Gastroesophageal sphincter (tissue), 4 donors: ENCODE data around the gene POMC. TPM values are rescaled to one million over a fixed set of nuclear protein-coding genes. Genes with fewer than 3 reads are reported as not detected.
A peak's percentile ranks its signal among the peaks of the same experiment; 100 is the strongest.
"Not testable (repeated sequence)": the region's sequence is repeated elsewhere in the genome, so short reads cannot be mapped to it uniquely, and the experiment has no call there.

ENCODE experiments used
- ATAC-seq: fragments of 150-250 bp; one replicate; pipeline ENCODE4 v1.9.1; 2016; ENCODE audit warnings: mild to moderate bottlenecking, moderate library complexity
- H3K27ac ChIP-seq, 4 donors: fragments of 200-600 bp; sonication (generic) in 3 of 4; 1 replicate in 3 of 4; 2 replicates in 1 of 4; pipeline ENCODE4 v1.5.1; 2016 to 2019
- H3K27me3 ChIP-seq: fragments of 200-600 bp; sonication (generic); one replicate; pipeline ENCODE4 v1.5.1; 2019
- H3K36me3 ChIP-seq, 2 donors: fragments of 200-600 bp; sonication (generic); one replicate each; pipeline ENCODE4 v1.5.1; 2019; ENCODE audit warnings: control low read depth in 1 of 2
- H3K4me1 ChIP-seq, 3 donors: fragments of 200-600 bp; sonication (generic); 1 replicate in 2 of 3; 2 replicates in 1 of 3; pipeline ENCODE4 v1.5.1; 2016 to 2019; ENCODE audit warnings: control low read depth in 2 of 3
- H3K4me3 ChIP-seq, 2 donors: fragments of 200-600 bp; sonication (generic); one replicate each; pipeline ENCODE4 v1.5.1; 2019; ENCODE audit warnings: mild to moderate bottlenecking in 1 of 2, moderate library complexity in 1 of 2
- H3K9me3 ChIP-seq, 3 donors: fragments of 200-600 bp; sonication (generic); one replicate each; pipeline ENCODE4 v1.5.1; 2017 to 2019; ENCODE audit warnings: control low read depth in 2 of 3
- EP300 ChIP-seq: sonication (generic); formaldehyde crosslinking; IDR thresholded peaks from one replicate; pipeline ENCODE4 v1.6.1; 2017; ENCODE audit warnings: antibody characterized with exemption, mild to moderate bottlenecking
- POLR2A ChIP-seq, 2 donors: fragments of 450-650 bp; IDR thresholded peaks; one replicate each; pipeline ENCODE4 v1.6.1; 2017; ENCODE audit warnings: antibody characterized with exemption in 2 of 2, mild to moderate bottlenecking in 2 of 2, moderate library complexity in 1 of 2
- POLR2AphosphoS5 ChIP-seq: sonication (generic); formaldehyde crosslinking; IDR thresholded peaks from one replicate; pipeline ENCODE4 v1.6.1; 2017; ENCODE audit warnings: antibody characterized with exemption
- WGBS, 2 donors: methylation state at CpG; one replicate each; pipeline ENCODE4 v1.1.5; 2018; ENCODE audit warnings: low coverage in 1 of 2; 5-methylcytosine and 5-hydroxymethylcytosine counted together
- total RNA-seq, 4 donors: library from RNA; depleted of rRNA; stranded (reverse); fragments of >200 nt; gene quantifications; one replicate each; pipeline ENCODE4 v1.1.0, GENCODE V29; 2016
- TF ChIP-seq, protein P1 (sequence below), 4 experiments: fragments of 200-600 bp in 2 of 4; fragments of 450-650 bp in 2 of 4; sonication (generic) in 1 of 4; IDR thresholded peaks; one replicate each; pipeline ENCODE4 v1.5.1; 2017 to 2019; ENCODE audit warnings: antibody characterized with exemption in 4 of 4, mild to moderate bottlenecking in 2 of 4, moderate library complexity in 2 of 4

The POMC gene
- total RNA-seq, 4 donors from 2014 or later: 2.5 to 24.4 (median 5.4) TPM

DNA sequence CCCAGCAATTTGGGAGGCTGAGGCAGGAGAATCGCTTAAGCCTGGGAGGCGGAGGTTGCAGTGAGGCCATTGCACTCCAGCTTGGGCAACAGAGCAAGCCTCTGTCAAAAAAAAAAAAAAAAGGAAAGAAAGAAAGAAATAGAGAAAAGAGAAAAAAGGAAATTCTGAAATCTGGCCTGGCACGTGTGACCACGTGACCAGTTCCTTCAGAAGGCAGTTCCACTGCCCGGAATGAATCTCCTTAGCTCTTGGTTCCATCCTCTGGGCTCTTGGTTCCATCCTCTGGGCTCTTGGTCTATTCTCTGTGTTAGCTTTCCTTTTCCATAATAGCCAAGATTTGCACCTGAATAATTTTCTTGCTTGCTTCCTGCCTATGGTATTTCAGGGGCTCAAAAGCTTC, 5.3 kb upstream of the POMC start:
- WGBS, 2 donors: 87 to 93% methylated on average over 3 to 4 of the region's 5 CpGs
- ATAC-seq: no peak
- no peak overlapping the region for H3K4me3 ChIP-seq
- no peak overlapping the region for H3K27ac ChIP-seq
- no peaks in the 10 kb centered on the region for H3K36me3 ChIP-seq
- peaks cover 0 to 2% (median under 1%) of the 10 kb centered on the region in 3 donors for H3K4me1 ChIP-seq
- TF ChIP-seq POLR2A (IDR thresholded peaks at IDR 0.05) (no peak), EP300 (no peak), POLR2AphosphoS5 (no peak)
- TF ChIP-seq, protein P1, sequence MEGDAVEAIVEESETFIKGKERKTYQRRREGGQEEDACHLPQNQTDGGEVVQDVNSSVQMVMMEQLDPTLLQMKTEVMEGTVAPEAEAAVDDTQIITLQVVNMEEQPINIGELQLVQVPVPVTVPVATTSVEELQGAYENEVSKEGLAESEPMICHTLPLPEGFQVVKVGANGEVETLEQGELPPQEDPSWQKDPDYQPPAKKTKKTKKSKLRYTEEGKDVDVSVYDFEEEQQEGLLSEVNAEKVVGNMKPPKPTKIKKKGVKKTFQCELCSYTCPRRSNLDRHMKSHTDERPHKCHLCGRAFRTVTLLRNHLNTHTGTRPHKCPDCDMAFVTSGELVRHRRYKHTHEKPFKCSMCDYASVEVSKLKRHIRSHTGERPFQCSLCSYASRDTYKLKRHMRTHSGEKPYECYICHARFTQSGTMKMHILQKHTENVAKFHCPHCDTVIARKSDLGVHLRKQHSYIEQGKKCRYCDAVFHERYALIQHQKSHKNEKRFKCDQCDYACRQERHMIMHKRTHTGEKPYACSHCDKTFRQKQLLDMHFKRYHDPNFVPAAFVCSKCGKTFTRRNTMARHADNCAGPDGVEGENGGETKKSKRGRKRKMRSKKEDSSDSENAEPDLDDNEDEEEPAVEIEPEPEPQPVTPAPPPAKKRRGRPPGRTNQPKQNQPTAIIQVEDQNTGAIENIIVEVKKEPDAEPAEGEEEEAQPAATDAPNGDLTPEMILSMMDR (IDR thresholded peaks at IDR 0.05): no peak
- no peaks in the 10 kb centered on the region for H3K9me3 ChIP-seq
- peaks cover 43% of the 10 kb centered on the region for H3K27me3 ChIP-seq

DNA sequence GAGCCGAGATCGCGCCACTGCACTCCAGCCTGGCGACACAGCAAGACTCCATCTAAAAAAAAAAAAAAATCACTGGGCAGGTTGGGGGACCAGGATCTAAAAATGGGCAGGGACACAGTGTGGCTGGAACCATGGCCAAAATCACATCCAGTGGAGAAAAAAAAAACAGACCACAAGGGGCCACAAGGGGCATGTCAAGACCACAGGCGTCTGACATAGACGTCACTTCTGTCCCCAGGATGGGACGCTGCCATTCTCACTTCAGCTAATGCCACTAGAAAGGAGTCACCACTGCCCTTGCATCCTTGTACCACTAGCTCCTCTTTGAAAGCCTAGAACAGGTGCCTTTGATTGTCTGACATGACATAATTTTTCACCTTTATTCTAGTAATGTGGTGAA, 2.5 kb upstream of the POMC start:
- WGBS, 2 donors: 90 to 91% methylated on average over 6 to 7 of the region's 7 CpGs
- TF ChIP-seq POLR2AphosphoS5 (no peak), POLR2A (IDR thresholded peaks at IDR 0.05) (no peak), EP300 (no peak)
- TF ChIP-seq, protein P1 (IDR thresholded peaks at IDR 0.05): no peak
- ATAC-seq: no peak

DNA sequence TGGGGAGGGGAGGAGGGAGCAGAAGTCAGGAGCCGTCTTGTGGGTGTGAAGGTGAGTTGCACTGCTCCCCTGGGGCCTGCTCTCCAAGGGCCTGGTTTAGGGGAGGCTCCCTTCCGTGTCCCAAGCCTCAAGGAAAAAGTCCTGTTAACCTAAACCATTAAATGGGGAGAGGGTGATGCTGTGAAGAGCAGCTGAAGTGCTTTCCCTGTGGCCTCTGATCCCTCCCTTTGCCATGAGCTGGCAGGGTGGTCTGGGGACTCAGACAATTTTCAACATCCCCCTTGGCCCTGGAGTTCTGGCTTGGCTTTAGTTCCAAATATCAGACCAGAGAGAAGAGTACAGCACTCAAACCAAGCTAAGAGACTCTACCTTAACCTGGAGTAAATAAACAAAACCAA, 692 bp upstream of the POMC start:
- WGBS, 2 donors: no CpG with 5 or more reads among the region's 2 CpGs
- no peaks in the 10 kb centered on the region for H3K9me3 ChIP-seq
- no peak overlapping the region for H3K27ac ChIP-seq
- H3K36me3 ChIP-seq: no peaks in the 10 kb centered on the region
- TF ChIP-seq POLR2A (IDR thresholded peaks at IDR 0.05) (no peak), POLR2AphosphoS5 (no peak), EP300 (no peak)
- TF ChIP-seq, protein P1 (IDR thresholded peaks at IDR 0.05): no peak
- peaks cover 0 to 17% (median 8%) of the 10 kb centered on the region in 3 donors for H3K4me1 ChIP-seq
- peaks cover 62% of the 10 kb centered on the region for H3K27me3 ChIP-seq
- H3K4me3 ChIP-seq: no peak overlapping the region
- no peak for ATAC-seq

More for the DNA sequence above, 2.5 kb upstream of the POMC start:
- H3K4me1 ChIP-seq: peaks cover 0 to 17% (median 8%) of the 10 kb centered on the region in 3 donors
- H3K36me3 ChIP-seq: no peaks in the 10 kb centered on the region
- no peak overlapping the region for H3K4me3 ChIP-seq
- no peaks in the 10 kb centered on the region for H3K9me3 ChIP-seq
- no peak overlapping the region for H3K27ac ChIP-seq
- H3K27me3 ChIP-seq: peaks cover 57% of the 10 kb centered on the region

DNA sequence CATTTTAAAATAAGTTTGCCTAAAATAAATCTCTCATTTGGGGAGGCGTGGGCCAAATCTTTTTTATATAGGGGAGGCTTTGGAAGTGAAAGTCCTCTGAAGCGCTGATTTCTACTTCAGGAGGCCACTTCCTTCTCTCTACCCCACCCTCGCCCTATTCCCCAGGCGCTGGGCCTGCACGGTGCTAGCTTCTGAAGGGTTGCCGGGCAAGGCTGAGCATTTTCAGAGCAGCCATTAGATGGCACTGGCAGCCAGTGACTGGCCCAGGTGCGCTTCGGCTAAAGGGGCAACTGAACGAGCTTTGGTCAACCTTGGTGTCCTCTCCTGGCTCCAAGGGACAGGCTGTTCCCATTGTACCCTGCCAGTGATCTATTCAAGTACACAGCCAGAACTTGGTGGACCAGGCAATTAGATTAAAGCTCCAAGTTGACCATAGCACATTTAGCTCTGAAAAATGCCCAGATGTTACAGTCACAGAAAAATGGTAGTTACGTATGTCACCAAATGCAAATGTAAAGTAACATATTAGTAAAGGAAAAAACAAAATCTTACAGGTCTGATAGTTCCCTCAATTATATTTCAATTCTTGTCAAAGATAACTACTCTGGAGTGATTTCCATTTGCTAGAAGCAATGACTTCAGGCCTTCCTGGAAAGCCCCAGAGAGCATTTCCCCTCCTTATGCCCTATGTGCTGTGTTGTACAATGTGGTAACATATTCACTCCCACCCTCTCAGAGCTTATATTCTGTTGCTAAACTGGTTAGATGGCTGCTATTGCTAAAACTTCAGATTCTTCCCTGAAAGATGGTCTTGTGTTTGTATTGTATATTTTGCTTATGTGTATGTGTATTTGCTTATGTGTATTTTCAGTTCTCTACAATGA, 2.1 kb downstream of the POMC start:
- 60 to 93% methylated on average over 3 to 10 of the region's 10 CpGs for WGBS, 2 donors
- Histone ChIP-seq H3K9me3 (peaks cover 0 to 3% (median 0%) of the 10 kb centered on the region in 3 donors), H3K36me3 (no peaks in the 10 kb centered on the region), H3K4me3 (no peak overlapping the region), H3K4me1 (peaks cover 0 to 22% (median 8%) of the 10 kb centered on the region in 3 donors), H3K27ac (no peak overlapping the region), H3K27me3 (peaks cover 91% of the 10 kb centered on the region)
- no peak for ATAC-seq
- TF ChIP-seq POLR2AphosphoS5: no peak
- TF ChIP-seq, protein P1 (IDR thresholded peaks at IDR 0.05): peak in 1 of 4 experiments; percentile 13

DNA sequence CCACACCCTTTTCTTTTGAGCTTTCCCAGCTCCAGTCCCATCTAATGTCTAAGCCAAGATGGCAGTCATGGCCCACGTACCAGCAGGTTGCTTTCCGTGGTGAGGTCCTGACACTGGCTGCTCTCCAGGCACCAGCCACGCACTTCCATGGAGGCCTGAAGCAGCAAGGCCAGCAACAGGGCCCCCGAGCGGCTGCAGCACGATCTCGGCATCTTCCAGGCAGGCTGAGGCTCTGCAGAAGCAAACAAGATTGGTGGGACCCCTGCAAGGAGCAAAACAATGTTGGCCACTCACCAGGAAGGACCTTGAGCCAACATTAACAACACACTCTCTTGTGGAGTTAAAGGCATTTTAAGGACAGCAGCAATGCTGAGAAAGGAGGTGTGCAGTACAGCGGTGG, 3.8 kb downstream of the POMC start:
- H3K9me3 ChIP-seq: peaks cover 0 to 7% (median 0%) of the 10 kb centered on the region in 3 donors
- WGBS, 2 donors: 40 to 65% methylated on average over 1 to 2 of the region's 8 CpGs
- TF ChIP-seq POLR2AphosphoS5: no peak
- TF ChIP-seq POLR2A (IDR thresholded peaks at IDR 0.05): no peak
- TF ChIP-seq EP300: no peak
- TF ChIP-seq, protein P1 (IDR thresholded peaks at IDR 0.05): no peak
- H3K36me3 ChIP-seq: no peaks in the 10 kb centered on the region
- peaks cover 93% of the 10 kb centered on the region for H3K27me3 ChIP-seq
- H3K4me3 ChIP-seq: no peak overlapping the region
- H3K4me1 ChIP-seq: peaks cover 0 to 23% (median 8%) of the 10 kb centered on the region in 3 donors
- ATAC-seq: no peak
- H3K27ac ChIP-seq: no peak overlapping the region

DNA sequence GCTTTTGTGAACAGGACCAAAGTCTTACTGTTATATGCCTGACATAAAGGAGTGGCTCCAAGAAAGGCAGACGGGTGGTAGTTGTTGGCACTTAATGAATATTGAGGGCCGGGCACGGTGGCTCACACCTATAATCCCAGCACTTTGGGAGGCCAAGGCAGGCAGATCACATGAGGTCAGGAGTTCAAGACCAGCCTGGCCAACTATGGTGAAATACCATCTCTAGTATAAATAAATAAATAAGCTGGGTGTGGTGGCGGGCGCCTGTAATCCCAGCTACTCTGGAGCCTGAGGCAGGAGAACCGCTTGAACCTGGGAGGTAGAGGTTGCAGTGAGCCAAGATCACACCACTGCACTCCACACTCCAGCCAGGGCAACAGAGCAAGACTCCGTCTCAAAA, 6.3 kb downstream of the POMC start:
- H3K9me3 ChIP-seq, H3K4me1 ChIP-seq, H3K36me3 ChIP-seq, ATAC-seq, H3K27ac ChIP-seq, H3K4me3 ChIP-seq: not testable (repeated sequence)
- H3K27me3 ChIP-seq: peaks cover 68% of the 10 kb centered on the region
- WGBS, 2 donors: 98 to 100% methylated on average over 2 to 6 of the region's 7 CpGs
